Dedifferentiated amniotic fluid mesenchymal stem cell (primary cell): ENCODE measurements around the gene SPATA2.
"Not testable (repeated sequence)": the region's sequence is repeated elsewhere in the genome, so short reads cannot be mapped to it uniquely, and the experiment has no call there.

Experiments
- DNase-seq: peaks from one replicate; pipeline ENCODE4 v3.0.0-alpha.2; 2016; ENCODE audit errors: extremely low spot score

Gene SPATA2

DNA sequence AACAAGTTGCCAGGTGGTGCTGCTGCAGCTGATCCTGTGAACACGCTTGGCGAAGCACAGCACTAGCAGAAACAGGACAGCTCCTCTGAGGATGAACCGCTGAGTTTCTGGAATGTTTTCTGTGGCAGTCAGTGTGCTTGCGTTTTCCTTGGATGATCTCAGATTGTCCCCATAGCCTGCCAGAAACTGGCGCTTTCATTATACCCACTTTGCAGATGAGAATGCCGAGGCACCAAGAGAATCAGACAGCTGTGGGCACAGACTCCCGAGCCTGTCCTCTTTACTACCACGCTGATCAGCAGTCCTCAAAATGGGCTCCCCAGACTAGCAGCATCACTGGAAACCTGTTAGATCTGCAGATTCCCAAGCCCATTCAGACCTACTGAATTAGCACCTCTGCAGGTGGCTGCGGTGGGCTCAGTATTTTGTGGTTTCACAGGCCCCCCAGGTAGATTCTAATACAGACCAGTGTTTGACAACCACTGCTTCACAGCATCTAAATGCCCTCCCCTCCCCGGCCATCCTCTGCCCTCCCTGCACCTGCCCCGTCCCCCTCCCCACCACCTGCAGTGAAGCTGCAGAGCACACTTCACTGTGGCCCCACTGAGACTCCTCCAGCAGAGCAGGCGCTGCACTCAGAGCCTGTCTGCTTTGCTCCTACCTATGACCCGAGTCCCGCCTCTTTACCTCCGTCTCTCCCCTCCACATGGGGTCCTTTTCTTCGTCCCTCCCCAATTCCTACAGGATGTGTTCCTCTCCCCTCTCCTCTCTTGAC, 29.6 kb downstream of the SPATA2 start:
- no peak for DNase-seq

GRCh38 chr20:49883246-49883802, 32.0 kb downstream of the SPATA2 start:
- no peak for DNase-seq

- DNase-seq: no peak
Measured at GRCh38 chr20:49882171-49882970, 33.0 kb downstream of the SPATA2 start.

GRCh38 chr20:49880724-49881445, 34.4 kb downstream of the SPATA2 start:
- DNase-seq: no peak

- peak; percentile 62 for DNase-seq
Measured at GRCh38 chr20:49880177-49880576, 35.2 kb downstream of the SPATA2 start.

- no peak for DNase-seq
Measured at GRCh38 chr20:49878977-49879376, 36.4 kb downstream of the SPATA2 start.

- no peak for DNase-seq
Measured at GRCh38 chr20:49877386-49877921, 37.9 kb downstream of the SPATA2 start.

- DNase-seq: no peak
Measured at GRCh38 chr20:49874696-49875095, 40.6 kb downstream of the SPATA2 start.

DNA sequence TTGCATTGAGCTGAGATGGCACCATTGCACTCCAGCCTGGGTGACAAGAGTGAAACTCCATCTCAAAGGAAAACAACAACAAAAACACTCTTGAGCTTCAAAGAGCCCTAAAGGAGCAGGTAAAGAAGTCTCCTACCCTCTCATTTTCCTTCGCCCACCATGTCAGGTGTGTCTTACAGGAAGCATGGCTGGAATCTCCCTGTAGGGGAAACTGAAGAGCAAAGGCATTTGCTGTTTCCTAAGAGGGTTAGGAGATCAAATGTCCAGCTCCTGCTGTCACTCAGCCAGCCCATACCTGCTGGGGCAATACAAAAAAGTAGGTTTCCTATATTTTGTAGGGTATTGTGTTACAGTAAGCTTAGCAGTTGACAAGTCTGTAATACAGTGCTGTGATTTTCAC, 43.3 kb downstream of the SPATA2 start:
- no peak for DNase-seq

GRCh38 chr20:49871391-49871948, 43.9 kb downstream of the SPATA2 start:
- no peak for DNase-seq

DNA sequence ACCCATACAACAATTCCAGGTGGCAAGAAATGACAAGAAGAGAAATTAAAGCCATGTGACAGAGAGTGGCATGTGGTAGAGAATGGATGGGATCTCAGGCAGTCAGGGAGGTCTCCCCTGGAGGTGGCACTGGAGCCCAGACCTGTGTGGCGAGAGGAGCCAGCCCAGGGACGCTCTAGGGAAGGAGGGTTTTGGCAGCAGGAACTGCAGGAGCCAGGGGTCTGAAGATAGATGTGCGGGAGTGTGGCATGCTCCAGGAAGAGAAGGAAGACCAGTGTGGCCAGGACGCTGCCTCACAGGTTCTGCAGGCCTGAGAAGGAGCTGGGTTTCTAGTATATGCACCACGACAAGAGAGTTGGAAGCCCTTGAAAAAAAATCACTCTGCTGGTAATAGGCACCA, 45.1 kb downstream of the SPATA2 start:
- DNase-seq: no peak

DNA sequence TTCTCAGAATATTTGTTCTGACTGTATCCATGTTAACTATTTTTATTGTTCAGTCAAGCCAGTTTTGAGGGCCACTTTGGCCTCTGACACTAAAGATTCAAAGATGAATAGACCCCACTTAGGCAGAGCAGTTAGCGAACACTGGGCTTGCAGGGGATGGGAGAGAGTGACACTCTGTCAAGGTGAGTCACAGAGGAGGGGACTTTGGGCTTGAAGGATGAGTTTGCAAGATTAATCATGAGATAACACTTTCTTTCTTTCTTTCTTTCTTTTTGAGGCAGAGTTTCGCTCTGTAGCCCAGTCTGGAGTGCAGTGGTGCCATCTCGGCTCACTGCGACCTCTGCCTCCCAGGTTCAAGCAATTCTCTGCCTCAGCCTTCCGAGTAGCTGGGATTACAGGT, 46.4 kb downstream of the SPATA2 start:
- DNase-seq: no peak

DNA sequence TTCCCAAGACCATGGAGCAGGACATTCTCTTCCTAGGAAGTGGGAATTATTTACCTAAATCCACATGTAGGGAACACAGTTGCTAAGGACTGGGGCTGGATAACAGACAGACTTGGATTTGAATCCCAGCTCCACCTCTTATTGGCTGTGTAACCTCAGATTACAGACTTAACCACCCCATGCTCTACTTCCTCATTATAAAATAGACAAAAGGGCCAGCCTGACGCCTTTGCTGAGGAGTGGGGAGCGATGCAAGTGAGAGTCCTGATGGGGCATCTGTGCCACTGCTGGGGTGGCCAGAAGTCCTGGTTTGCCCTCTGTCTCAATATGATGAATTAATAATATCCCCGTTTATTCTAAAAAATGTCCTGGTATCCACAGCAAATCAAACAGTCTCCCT, 46.8 kb downstream of the SPATA2 start:
- DNase-seq: no peak

DNA sequence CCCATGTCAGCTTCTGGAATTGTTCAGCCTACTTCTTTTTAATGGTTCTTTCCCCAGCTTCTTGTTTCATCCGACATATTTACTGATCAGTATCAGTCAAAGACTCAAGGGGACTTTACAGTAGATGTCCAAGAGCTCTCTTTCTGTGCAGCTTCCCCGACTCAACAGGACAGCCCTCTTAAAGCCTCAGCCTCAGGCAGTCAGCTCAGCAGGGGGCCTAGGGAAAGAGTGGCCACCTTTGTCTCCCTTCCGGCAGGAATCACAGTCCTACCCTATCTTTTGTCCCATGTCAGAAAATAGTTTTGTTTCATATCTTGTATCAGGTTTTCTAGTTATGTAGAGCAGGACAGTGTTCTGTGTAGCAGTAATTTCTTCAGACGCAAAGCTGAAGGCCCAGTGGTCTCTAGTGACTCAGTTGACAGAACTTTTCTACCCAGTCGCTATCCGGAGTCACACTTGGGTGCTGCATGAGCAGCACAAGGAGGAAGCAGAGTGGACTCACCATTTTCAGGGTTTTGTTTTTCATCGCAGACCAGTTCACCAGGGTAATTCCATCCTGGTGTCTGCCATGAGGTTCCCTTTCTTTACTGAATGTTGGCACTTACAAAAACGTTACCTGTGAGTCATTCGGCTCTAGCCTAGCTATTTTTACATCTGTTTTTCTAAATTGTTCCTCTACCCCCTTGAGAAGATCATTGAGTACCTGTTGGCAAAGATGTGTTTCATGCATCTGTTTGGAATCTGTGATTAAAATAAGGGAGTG, 47.7 kb downstream of the SPATA2 start:
- no peak for DNase-seq

GRCh38 chr20:49866051-49866450, 49.3 kb downstream of the SPATA2 start:
- DNase-seq: peak; percentile 97

GRCh38 chr20:49865559-49865958, 49.8 kb downstream of the SPATA2 start:
- peak; percentile 57 for DNase-seq

DNA sequence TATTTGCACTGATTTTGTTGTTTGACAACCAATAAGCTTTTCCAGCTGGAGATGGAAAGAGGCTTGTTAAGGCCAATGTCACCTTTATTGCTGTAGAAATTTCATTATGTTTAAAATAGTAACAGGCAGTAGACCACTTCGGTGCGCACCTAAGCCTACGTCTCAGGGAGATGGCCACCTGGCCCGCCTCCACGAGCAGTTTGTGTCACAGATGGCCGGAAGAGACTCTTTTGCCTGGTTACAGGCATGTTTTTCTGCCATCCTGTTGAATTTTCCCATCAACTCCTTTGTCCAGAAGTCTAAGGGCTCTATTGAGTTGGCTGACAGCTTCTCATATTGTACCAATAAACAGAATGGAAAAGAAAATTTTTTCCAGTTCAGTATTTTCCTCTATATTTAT, 51.7 kb downstream of the SPATA2 start:
- DNase-seq: no peak

- DNase-seq: no peak
Measured at GRCh38 chr20:49862607-49863200, 52.6 kb downstream of the SPATA2 start.

- not testable (repeated sequence) for DNase-seq
Measured at GRCh38 chr20:49861232-49861631, 54.1 kb downstream of the SPATA2 start.

GRCh38 chr20:49859807-49860206, 55.5 kb downstream of the SPATA2 start:
- no peak for DNase-seq
